GM19397 (cell line): ENCODE data around the gene CLCNKA.
"Not testable (repeated sequence)": the region's sequence is repeated elsewhere in the genome, so short reads cannot be mapped to it uniquely, and the experiment has no call there.

Experiments used
- ATAC-seq: cut with Tn5 transposase; IDR thresholded peaks from one replicate; pipeline ENCODE4 v1.9.1; 2021; ENCODE audit warnings: mild to moderate bottlenecking, moderate library complexity; ENCODE audit not compliant: unreplicated experiment

Gene CLCNKA

DNA sequence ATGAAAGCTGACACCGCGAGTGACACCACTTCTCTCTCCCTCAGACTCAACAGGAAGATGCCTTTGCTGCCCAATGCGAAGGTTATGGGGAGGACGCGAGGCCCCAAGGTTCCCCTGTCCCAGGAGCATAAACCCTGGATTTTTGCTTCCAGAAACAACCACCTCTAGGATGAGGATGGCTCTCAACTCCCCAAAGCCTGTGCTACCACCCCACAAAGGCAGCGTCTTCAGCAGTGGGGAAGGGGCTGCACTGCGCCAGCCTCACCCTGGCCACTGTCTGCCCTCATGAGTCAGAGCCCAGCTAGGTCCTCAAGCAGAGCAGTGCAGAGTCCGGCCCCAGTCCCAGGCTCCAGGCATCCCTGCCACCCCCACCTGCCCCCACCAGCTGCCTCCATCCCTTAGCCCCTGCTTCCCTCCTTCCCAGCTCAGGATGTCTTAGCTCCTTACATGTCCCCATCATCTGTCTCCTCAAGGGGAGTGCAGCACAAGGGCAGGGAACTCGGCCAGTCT lies 24.7 kb upstream of the CLCNKA start:
- ATAC-seq, result no peak

DNA sequence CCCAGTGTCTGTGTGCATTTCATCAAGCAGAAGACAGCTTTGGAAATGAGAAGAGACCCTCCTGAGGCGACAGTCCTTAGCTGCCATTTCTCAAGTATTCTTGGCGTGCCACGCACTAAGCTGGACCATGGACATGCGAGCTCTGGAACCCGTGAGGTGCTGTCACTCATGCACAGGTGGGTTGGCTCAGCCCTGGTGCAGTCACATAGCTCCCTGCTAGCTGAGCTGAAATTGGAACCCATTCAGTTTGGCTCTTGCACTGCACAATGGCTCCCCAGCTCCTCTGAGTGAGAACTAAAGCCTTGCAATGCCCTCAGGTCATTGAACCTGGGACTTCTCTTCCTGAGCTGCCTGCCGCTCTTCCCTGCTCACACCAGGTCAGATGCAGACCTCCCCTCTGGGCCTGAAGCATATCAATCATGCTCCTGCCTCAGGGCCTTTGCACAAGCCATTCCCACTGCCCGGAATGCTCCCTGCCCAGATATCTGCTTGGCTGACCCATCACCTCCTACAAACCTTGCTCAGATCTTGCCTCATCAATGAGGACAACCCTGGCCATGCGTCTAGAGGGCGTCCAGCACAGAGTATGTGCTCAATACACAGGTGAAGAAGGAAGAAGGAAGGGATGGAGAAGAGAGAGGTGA lies 24.1 kb upstream of the CLCNKA start:
- no peak for ATAC-seq

DNA sequence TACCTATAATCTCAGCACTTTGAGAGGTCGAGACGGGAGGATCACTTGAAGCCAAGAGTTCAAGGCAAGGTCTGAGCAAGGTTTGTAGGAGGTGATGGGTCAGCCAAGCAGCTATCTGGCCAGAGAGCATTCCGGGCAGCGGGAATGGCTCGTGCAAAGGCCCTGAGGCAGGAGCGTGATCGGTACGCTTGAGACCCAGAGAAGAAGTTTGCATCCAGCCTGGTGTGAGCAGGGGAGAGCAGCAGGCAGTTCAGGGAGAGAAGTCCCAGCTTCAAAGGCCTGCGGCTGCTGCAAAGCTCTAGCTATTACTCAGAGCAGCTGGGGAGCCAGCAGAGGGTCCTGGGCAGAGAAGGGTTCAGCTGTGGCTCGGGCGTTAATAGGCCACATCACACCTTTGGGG lies 22.9 kb upstream of the CLCNKA start:
- no peak for ATAC-seq

DNA sequence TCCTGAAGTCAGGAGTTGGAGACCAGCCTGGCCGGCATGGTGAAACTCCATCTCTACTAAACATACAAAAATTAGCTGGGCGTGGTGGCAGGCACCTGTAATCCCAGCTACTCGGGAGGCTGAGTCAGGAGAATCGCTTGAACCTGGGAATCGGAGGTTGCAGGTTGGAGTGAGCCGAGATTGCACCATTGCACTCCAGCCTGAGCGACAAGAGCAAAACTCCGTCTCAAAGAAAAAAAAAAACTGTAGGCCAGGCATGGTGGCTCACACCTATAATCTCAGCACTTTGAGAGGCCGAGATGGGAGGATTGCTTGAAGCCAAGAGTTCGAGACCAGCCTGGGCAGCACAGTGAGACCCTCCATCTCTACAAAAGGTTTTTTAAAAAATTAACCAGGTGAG lies 20.6 kb upstream of the CLCNKA start:
- not testable (repeated sequence) for ATAC-seq

DNA sequence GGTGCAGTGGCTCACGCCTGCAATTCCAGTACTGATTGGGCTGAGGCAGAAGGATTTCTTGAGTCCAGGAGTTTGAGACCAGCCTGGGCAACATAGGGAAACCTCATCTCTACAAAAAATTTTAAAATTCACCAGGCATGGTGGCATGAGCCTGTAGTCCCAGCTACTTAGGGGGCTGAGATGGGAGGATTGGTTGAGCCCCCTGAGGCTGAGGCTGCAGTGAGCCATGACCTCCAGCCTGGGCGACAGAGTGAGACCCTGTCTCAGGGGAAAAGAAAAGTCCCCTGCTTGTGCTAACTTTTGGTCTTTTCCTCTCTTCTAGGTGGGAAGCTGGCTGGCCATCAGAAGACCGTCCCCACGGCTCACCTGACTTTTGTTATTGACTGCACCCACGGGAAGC lies 16.2 kb upstream of the CLCNKA start:
- ATAC-seq, result no peak

DNA sequence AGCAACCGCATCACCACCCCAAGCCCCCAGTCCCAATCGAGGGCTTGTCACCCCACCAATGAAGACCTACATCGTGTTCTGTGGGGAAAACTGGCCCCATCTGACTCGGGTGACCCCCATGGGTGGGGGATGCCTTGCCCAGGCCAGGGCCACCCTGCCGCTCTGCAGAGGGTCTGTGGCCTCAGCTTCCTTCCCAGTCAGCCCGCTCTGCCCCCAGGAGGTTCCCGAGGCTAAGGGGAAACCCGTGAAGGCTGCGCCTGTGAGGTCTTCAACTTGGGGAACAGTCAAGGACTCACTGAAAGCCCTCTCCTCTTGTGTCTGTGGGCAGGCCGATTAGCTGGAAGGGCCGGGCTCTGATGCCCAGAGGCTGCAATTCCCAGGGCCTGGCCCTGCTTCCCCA lies 15.8 kb upstream of the CLCNKA start:
- ATAC-seq, result no peak

DNA sequence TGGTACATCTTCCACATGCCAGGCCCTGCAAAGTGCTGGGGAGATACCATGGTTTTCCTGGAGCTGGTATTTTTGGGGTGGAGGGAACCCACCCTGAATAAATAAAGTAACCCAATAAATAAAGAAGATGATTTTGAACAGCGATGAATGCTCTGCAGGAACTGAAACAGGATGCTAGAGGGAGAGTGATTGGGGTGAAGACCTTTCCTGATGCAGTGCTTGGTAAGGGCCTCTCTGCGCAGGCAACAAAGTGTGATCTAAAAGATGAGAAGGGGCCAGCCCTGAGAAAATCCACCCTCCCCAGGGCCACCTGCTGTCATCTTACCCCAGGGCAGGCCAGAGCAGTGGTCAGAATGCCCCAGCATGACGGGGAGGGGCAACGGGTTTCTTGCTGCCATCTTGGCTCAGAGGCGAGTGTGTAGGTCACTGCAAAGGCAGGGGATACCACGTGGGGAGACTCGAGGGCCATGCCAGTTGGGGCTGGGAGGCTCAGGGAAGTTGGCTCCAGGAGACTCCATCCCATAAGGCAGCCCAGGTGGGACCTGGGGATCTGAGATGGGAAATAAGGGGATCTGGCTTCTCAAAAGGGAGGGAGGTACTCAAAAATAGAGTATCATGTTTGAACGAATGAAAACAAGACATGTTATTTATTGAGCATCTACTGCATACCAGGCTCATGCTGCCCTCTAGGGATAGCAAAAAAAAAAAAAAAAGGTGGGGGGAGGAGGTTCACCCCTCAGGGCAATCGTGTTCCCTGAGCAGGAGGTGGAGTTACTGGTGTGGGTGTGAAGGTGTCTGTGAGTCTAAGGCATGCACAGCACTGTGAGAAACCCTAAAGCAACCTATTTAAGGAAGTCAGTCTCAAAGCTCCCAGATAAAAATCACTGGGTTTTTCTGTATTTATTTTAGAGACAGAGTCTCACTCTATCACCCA lies 15.0 kb upstream of the CLCNKA start:
- no peak for ATAC-seq

DNA sequence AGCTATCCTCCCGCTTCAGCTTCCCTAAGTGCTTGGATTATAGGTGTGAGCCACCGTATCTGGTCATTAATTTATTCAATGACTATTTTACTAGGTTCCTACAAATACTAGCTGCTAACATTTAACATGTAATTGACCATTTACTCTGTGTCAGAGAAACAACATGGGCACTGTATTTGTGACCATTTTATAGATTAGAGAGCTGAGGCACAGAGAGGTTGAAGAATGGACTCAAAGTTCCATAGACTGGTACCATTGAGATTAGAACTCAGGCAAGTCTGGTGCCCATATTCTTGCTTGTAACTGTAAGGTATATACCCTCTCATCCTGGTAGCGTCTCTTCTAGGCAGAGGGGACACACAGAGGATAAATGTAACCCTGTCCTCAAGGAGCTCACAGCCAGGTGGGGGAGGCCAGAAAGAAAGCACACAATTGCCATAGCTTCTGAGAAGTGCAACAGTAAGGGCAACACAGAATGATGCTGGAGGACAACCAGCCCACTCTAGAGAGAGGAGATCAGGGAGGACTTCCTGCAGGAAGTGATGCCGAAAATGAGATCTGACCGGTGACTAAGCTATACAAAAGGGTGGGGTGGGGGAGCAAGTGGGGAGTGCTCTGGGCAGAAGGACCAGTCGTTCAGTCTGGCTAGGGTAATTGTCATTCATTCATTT lies 14.0 kb upstream of the CLCNKA start:
- no peak for ATAC-seq

DNA sequence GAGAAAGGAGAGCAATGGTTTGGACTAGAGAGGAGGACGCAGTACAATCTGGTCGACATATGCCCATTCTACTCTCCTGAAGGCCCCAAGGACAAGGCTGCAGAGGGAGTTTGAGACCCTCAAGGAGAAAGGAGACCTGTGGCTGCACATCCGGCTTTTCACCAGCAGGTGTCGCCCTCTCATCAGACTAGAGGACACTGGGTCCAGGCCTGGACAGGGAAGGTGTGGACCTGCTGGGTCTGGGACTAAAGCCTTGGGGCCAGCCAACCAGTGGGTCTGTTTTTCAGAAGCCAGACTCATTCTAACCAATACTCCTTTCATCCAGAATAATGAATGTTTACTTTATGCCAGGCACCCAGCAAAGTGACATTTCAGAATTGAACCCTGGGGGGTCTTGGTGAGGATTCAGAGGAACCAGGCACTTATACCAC lies 12.8 kb upstream of the CLCNKA start:
- no peak for ATAC-seq

DNA sequence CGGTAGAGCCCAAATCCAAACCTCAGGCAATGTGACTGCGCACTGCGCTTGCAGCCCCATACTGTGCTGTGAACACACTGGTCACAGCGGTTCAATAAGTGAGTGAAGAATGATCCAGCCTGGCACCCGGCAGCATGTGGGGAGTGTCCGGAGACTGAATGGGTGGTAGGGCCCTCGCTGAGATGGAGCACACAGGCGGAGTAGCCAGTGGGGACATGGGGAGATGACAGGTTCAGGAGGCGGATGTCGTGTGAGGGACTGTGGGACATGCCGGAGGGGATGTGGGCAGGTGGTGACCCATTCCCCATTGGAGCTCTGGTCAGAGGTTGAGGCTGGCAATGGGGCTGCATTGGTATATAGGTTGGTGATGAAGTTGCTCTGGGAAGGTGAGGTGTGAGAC lies 12.2 kb upstream of the CLCNKA start:
- no peak for ATAC-seq

DNA sequence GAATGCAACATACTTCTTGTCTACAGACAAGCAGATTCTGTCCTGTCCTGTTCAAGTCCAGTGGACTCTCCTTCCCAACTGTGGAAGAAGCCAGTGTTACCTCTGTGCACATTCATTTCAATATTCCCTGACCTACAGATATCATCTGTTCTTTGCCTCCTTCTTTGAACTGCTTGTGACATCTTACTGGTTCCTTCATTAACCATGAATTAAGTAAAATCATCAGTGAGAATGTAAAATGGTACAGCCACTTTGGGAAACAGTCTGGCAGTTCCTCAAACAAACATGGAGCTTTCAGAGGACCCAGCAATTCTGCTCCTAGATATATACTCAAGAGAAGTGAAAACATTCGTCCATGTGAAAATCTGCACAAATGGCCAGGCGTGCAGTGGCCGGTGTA lies 11.0 kb upstream of the CLCNKA start:
- ATAC-seq, result no peak

DNA sequence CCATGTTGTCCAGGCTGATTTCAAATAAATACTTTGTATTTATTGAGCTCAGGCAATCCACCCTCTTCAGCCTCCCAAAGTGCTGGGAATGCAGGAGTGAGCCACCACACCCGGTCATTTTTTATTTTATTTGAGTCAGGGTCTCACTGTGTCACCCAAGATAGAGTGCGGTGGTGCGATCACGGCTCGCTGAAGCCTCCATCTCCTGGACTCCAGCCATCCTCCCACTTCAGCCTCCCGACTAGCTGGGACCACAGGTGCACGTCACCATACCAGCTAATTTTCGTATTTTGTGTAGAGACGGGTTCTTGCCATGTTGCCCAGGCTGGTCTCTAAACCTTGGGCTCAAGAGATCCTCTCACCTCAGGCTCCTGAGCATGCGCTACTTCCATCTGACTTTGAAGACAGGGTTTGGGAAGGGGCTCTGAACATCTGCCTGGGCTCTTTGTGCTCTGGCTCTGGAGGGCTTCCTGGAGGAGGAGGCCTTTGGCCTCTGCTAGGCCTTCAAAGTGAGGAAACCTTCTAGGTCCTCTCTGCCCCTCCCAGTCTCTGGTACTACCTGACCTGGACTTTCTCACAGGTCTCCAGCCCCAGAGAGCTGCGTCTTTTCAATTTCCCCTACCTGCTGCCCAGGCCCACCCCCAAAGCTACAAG lies 9.8 kb upstream of the CLCNKA start:
- ATAC-seq, result no peak

DNA sequence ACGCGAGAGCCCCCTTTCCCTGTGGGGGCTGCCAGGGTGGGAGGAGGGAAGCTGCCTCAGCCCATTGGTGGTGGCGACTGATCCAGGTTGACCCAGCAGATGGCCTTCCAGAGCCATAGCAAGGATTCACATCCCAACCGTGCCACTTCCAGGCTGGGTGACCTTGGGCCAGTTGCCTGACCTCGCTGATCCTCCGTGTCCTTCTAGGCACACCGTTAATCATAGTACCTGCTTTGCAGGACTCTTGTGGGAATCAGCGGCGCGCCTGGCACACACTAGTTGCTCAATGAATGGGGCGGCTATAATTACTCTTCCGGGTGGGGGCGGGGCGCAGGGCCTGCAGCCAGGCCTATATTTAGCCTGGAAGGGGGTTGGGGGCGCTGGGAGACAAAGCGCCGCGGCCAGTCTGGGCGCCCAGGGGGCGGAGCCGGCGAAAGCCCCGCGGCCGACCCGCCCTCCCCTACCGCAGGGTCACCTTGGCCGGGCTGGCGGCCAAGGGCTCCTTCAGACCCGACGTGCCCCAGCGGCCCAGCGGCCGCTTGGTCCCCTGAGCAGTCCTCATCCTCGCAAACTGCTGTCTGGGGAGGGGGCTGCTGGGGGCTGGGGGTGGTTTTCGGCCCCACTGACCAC lies 9.1 kb upstream of the CLCNKA start:
- no peak for ATAC-seq

DNA sequence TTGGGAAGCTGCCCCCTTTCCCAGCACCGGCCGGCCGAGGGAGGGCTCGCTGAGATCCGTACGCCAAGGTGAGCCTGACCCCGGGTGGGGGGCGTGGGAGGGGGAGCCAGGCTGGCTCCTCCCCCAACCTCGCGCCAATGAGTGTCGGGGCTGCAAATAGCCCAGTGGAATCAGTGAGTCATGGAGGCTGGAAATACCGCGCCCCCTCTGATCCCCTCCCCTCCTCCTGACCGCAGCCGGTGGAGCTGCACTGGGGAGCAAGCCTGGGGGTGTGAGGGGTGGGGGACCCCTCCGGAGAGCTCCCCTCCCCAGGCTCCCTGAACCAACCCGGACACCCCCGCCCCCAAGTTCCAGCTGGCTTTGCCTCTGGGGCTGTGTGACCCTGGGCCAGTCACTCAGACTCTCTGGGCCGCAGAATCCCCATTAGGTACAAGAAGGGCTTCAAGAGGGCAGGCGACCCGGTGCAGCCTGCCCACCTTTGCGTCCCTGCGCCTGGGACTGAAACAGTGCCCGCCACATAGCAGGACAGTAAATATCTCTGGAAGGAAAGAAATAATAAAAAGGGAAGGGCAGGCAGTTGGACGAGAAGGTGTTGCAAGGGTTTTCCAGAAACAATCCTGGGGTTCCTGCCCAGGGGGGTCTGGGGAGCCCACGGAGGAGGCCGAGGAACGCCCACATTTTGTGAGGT lies 8.5 kb upstream of the CLCNKA start:
- no peak for ATAC-seq

DNA sequence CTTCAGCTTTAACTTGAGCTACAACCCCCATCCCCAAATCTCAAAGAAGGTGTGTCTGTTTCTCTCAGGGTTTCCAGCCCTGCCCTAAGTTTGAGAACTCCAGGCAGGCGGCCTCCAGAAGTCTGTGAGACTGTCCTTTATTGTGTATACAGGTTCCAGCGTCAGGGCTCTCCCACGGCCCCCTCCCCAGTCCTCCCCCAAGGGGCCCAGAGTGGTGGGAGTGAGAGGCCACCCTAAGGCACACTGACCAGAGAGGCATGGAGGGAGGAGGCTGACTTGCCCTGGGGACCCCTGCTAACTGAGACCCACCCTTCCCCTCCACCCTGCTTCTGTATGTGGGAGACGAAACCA lies 8.0 kb upstream of the CLCNKA start:
- no peak for ATAC-seq

DNA sequence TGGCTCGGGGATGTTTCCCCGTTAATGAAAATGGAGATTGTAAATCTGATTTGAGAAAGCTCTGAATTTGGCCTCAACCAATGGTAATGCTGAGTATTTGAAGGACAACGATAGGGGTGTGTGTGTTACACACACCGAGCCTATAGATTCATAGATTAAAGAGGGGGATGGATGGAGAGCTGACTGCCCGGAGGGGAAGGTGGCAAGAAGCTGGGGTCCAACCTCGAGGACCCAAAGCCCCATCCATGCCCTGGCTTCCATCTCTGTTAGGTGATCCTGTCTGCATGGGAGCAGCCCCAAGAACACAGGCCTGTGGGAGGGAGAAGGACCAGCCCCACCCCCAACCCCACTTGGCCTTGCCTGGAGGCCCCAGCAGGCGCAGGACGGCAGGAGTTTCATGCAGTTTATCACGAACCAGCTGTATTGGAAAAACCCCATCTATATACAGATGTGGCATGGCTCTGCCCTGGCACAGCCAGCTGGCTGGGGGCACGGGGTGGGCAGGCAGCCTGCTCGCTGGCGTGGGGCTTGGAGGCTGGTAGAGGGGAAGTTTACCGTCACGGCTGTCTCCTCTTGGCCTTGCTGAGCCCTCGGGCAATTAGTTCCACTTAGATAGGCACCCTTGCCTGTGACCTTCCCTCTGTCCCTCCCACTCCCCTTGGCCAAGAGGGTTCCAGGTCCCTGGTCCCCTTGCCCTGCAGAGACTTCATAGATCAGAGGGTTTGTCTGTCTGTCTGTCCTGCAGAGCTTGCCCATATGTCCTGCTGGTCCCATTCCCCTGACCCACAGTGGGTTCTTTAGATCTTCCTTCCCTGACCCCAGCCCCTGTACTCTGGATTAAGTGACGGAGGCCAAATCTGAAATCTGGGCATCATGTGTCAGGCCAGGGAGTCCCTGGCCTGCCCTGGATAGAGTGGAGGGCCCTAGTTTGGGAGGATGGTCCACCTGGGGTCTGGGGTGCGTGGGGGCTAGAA lies 7.0 kb upstream of the CLCNKA start:
- ATAC-seq, result no peak

DNA sequence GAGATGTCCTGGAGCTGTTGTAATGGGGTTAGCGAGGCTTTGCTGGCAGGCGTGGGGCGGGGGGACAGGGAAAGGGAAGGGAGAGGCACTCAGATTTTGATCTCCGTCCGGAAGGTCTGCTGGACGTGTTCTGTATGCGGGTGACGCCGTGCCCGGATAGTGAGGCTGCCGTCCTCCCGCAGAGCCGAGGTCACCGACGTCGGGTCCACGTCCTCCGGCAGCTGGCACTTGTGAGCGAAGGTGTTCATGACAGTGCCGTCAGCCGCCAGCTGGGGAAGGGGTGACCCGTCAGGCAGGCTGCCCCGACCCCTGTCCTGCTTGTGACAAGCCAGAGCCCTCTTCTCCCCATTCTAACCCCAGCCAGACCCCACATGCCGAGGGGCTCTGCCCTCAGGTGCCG lies 6.3 kb upstream of the CLCNKA start:
- no peak for ATAC-seq

DNA sequence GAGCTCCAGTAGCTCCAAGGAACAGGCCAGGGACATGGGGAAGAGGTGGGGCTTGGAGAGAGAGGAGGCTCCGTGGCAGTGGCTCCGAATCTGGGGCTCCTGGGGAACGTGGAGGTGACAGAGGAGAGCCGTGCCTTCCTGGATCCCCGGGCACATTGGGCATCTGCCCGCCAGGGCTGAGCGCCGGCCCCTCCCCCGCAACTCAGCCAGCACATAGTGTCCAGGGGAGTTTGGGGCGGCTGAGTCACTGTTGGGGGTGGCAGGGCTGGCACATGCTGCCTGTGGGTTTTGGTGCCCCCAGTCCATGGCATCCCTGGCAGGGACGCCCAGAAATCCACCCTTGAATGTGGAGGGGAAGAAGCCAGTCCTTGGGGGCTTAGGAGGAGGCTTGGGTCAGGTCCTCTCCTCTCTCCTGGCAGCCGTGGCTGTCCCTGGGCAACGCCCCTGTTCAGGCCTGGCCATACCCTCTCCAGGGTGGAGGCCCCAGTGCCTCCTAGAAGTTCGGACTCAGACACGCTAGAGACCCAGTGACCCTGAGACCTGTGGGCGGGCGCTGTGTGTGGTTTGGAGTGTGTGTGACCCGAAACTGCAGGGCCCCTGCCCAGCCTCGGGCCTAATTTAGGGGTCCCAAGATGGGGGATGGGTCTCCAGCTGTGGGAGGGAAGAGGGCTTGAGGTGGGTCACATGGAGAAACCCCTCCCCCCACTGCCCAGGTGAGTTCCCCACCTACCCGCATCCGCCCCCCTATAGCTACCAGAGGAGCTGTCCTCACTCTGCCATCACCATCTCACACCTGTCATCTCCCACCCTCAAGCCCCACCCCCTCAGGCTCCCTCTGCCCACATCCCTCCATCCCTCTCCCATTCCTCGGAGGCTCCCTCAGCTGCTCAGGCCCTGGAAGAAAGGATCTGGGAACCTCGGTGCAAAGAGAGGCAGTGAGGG lies 5.6 kb upstream of the CLCNKA start:
- ATAC-seq, result no peak
